CD14-positive monocyte (primary cell): ENCODE measurements around the gene GPANK1. TPM values are rescaled to one million over a fixed set of nuclear protein-coding genes. Genes with fewer than 3 reads are reported as not detected.

ENCODE experiments used
- DNase-seq, 3 donors: peaks; one replicate each; pipeline ENCODE4 v3.0.0-alpha.2; 2011 to 2022
- H2AFZ ChIP-seq: 2 replicates; pipeline ENCODE4 v1.6.0; 2012; ENCODE audit warnings: mild to moderate bottlenecking, low read depth, low read length, inconsistent platforms; ENCODE audit not compliant: insufficient read depth, poor library complexity, severe bottlenecking
- H3K27ac ChIP-seq, 2 donors: 1 replicate in 1 of 2; 2 replicates in 1 of 2; pipeline ENCODE4 v1.5.1; 2012 to 2013; ENCODE audit warnings: low read length in 2 of 2, control low read depth in 1 of 2, inconsistent platforms in 1 of 2, low read depth in 1 of 2, mild to moderate bottlenecking in 1 of 2
- H3K27me3 ChIP-seq, 2 donors: one replicate each; pipeline versions ENCODE4 v1.6.0 to v1.6.1; 2011 to 2013; ENCODE audit warnings: low read length in 2 of 2; ENCODE audit not compliant: control insufficient read depth in 2 of 2, insufficient read depth in 2 of 2
- H3K36me3 ChIP-seq, 2 donors: replicated peaks in 1 of 2; 1 replicate in 1 of 2; 2 replicates in 1 of 2; pipeline versions ENCODE4 v1.5.1 to v1.6.1; 2012 to 2013; ENCODE audit warnings: low read length in 2 of 2, control low read depth in 1 of 2, inconsistent platforms in 1 of 2, mild to moderate bottlenecking in 1 of 2; ENCODE audit not compliant: insufficient read depth in 2 of 2, control insufficient read depth in 1 of 2
- H3K4me1 ChIP-seq, 2 donors: 1 replicate in 1 of 2; 2 replicates in 1 of 2; pipeline versions ENCODE4 v1.5.1 to v1.6.1; 2012 to 2013; ENCODE audit warnings: low read length in 2 of 2, control low read depth in 1 of 2, inconsistent platforms in 1 of 2, mild to moderate bottlenecking in 1 of 2, moderate library complexity in 1 of 2; ENCODE audit not compliant: insufficient read depth in 2 of 2, control insufficient read depth in 1 of 2
- H3K4me2 ChIP-seq: replicated peaks from 2 replicates; pipeline ENCODE3; 2012; ENCODE audit warnings: low read length, moderate library complexity, mild to moderate bottlenecking; ENCODE audit not compliant: poor library complexity, severe bottlenecking; ENCODE audit errors: extremely low read depth
- H3K4me3 ChIP-seq, 3 experiments: fragments of 200-600 bp in 1 of 3; sonication (generic) in 1 of 3; replicated peaks in 1 of 3; 1 replicate in 2 of 3; 2 replicates in 1 of 3; pipeline ENCODE4 v1.5.1; 2011 to 2013; ENCODE audit warnings: low read length in 3 of 3, mild to moderate bottlenecking in 3 of 3, control low read depth in 2 of 3, low read depth in 2 of 3, inconsistent platforms in 1 of 3, moderate library complexity in 1 of 3
- H3K79me2 ChIP-seq: 2 replicates; pipeline ENCODE4 v1.6.0; 2012; ENCODE audit warnings: mild to moderate bottlenecking, control low read depth, inconsistent platforms, low read length, moderate library complexity; ENCODE audit not compliant: insufficient read depth
- H3K9ac ChIP-seq: 2 replicates; pipeline ENCODE4 v1.6.0; 2017; ENCODE audit warnings: low read length, mild to moderate bottlenecking; ENCODE audit not compliant: insufficient read depth, poor library complexity, severe bottlenecking
- H3K9me3 ChIP-seq, 2 donors: replicated peaks in 1 of 2; 1 replicate in 1 of 2; 2 replicates in 1 of 2; pipeline versions ENCODE4 v1.5.1 to v1.6.1; 2012 to 2013; ENCODE audit warnings: low read length in 2 of 2, control low read depth in 1 of 2; ENCODE audit not compliant: control insufficient read depth in 1 of 2, insufficient read depth in 1 of 2
- H4K20me1 ChIP-seq: 2 replicates; pipeline ENCODE4 v1.6.0; 2012; ENCODE audit warnings: mild to moderate bottlenecking, low read length, control low read depth, moderate library complexity; ENCODE audit not compliant: insufficient read depth
- H3K27ac Mint-ChIP-seq, 7 donors: one replicate each; pipeline ENCODE4 v1.8.0; 2020; ENCODE audit warnings: mild to moderate bottlenecking in 7 of 7, mixed read lengths in 7 of 7, moderate library complexity in 6 of 7, inconsistent platforms in 2 of 7
- H3K27me3 Mint-ChIP-seq, 3 donors: one replicate each; pipeline ENCODE4 v1.8.0; 2021 to 2022; ENCODE audit warnings: low read depth in 3 of 3, mild to moderate bottlenecking in 3 of 3, mixed read lengths in 3 of 3, moderate library complexity in 3 of 3, inconsistent platforms in 1 of 3
- H3K36me3 Mint-ChIP-seq, 2 donors: one replicate each; pipeline ENCODE4 v1.8.0; 2020; ENCODE audit warnings: mixed read lengths in 2 of 2, inconsistent platforms in 1 of 2, mild to moderate bottlenecking in 1 of 2
- H3K4me1 Mint-ChIP-seq: one replicate; pipeline ENCODE4 v1.8.0; 2020; ENCODE audit warnings: mild to moderate bottlenecking, mixed read lengths
- H3K4me3 Mint-ChIP-seq, 2 donors: one replicate each; pipeline ENCODE4 v1.8.0; 2020; ENCODE audit warnings: mild to moderate bottlenecking in 2 of 2, mixed read lengths in 2 of 2, moderate library complexity in 1 of 2
- H3K9me3 Mint-ChIP-seq, 7 donors: one replicate each; pipeline ENCODE4 v1.8.0; 2020 to 2022; ENCODE audit warnings: mixed read lengths in 7 of 7, mild to moderate bottlenecking in 6 of 7, moderate library complexity in 6 of 7, inconsistent platforms in 2 of 7
- CTCF ChIP-seq: fragments of 200-600 bp; IDR thresholded peaks from one replicate; pipeline ENCODE4 v1.8.0; 2022; ENCODE audit warnings: antibody characterized with exemption, mild to moderate bottlenecking
- WGBS: methylation state at CpG from one replicate; pipeline ENCODE4 v1.1.5; 2013; ENCODE audit warnings: missing lambda C conversion rate; ENCODE audit not compliant: insufficient coverage; 5-methylcytosine and 5-hydroxymethylcytosine counted together
- intact Hi-C, 2 donors: fragments of 100-400 bp; cut with micrococcal nuclease; formaldehyde crosslinking; loops; one replicate each; pipeline versions ENCODE4 v1.15.0 to v1.15.1; 2023
- polyA plus RNA-seq, 3 donors: library from polyadenylated mRNA; depleted of rRNA in 1 of 3; unstranded in 2 of 3; stranded (reverse) in 1 of 3; fragments of 300-500 nt in 2 of 3; fragments of >200 nt in 1 of 3; fragmentation: Illumina TruSeq in 2 of 3; gene quantifications; 1 replicate in 2 of 3; 2 replicates in 1 of 3; pipeline ENCODE4 v1.2.3, GENCODE V29; 2012 to 2021

The GPANK1 gene
- polyA plus RNA-seq, 3 donors: 10.8 to 13.9 (median 12.0) TPM

- DNase-seq: peak; percentile 74 to 79 (median 76)
- TF ChIP-seq CTCF: peak; percentile 72
- Mint-ChIP-seq H3K9me3 (peaks cover 0 to 4% (median 0%) of the 10 kb centered on the region in 7 donors), H3K36me3 (peaks cover 12 to 22% of the 10 kb centered on the region in 2 donors), H3K4me1 (peaks cover 37% of the 10 kb centered on the region), H3K27me3 (peaks cover 8 to 10% (median 10%) of the 10 kb centered on the region in 3 donors), H3K4me3 (peak within 1 kb of the TSS; percentile 84 to 91), H3K27ac (peak within 1 kb of the TSS; percentile 14 to 79 (median 72))
- Histone ChIP-seq H2AFZ (peak within 1 kb of the TSS; percentile 95), H3K27me3 (peaks cover 0 to 4% of the 10 kb centered on the region in 2 donors), H3K4me2 (peak within 1 kb of the TSS; percentile 93), H3K4me3 (peak within 1 kb of the TSS; percentile 41 to 76 (median 65)), H3K4me1 (peaks cover 26 to 28% of the 10 kb centered on the region in 2 donors), H3K9me3 (no peaks in the 10 kb centered on the region), H4K20me1 (no peaks in the 10 kb centered on the region), H3K79me2 (no peaks in the 10 kb centered on the region), H3K27ac (peak within 1 kb of the TSS in 1 of 2 donors; percentile 17), H3K9ac (peak within 1 kb of the TSS; percentile 57), H3K36me3 (peaks cover 3 to 15% of the 10 kb centered on the region in 2 donors)
- intact Hi-C loops: loop anchor here (2.0 to 5.0 kb wide), 3 partner anchors 46 to 187 kb away; no protein-coding TSS in a partner anchor
- 7% methylated on average over 14 of the region's 17 CpGs for WGBS
These were observed 15.7 kb upstream of the GPANK1 start, which contains the start of gene LY6G5C for GRCh38 chr6:31680226-31681134. LY6G5C (minus strand) TSS chr6:31681067; CDS start chr6:31680373, 694 bp downstream.

GRCh38 chr6:31677955-31678354 is 13.2 kb upstream of the GPANK1 start:
- H3K36me3 ChIP-seq: peaks cover 5 to 12% of the 10 kb centered on the region in 2 donors
- no peaks in the 10 kb centered on the region for H4K20me1 ChIP-seq
- intact Hi-C loops: loop anchor here (5.0 to 10.0 kb wide), 2 partner anchors 89 to 277 kb away; partner anchors contain the start of genes NELFE (in 1 of the 2) and SKIC2 (in 1 of the 2)
- no peak overlapping the region for H3K27ac ChIP-seq
- TF ChIP-seq CTCF: no peak
- WGBS: 86% methylated on average over 7 of the region's 8 CpGs
- Mint-ChIP-seq H3K9me3 (peaks cover 0 to 2% (median 0%) of the 10 kb centered on the region in 7 donors), H3K27me3 (peaks cover 5 to 8% (median 6%) of the 10 kb centered on the region in 3 donors), H3K4me1 (peaks cover 30% of the 10 kb centered on the region), H3K36me3 (peaks cover 13 to 18% of the 10 kb centered on the region in 2 donors), H3K4me3 (no peak overlapping the region), H3K27ac (peak overlapping the region in 1 of 7 donors; percentile 5)
- H3K4me3 ChIP-seq: no peak overlapping the region
- no peaks in the 10 kb centered on the region for H3K79me2 ChIP-seq
- H3K27me3 ChIP-seq: no peaks in the 10 kb centered on the region
- H3K4me1 ChIP-seq: peaks cover 20 to 23% of the 10 kb centered on the region in 2 donors
- H2AFZ ChIP-seq: no peak overlapping the region
- no peak overlapping the region for H3K9ac ChIP-seq
- no peak for DNase-seq
- no peaks in the 10 kb centered on the region for H3K9me3 ChIP-seq
- no peak overlapping the region for H3K4me2 ChIP-seq
